ENCODE results near the gene LLGL2.

- TF ChIP-seq, protein P1, sequence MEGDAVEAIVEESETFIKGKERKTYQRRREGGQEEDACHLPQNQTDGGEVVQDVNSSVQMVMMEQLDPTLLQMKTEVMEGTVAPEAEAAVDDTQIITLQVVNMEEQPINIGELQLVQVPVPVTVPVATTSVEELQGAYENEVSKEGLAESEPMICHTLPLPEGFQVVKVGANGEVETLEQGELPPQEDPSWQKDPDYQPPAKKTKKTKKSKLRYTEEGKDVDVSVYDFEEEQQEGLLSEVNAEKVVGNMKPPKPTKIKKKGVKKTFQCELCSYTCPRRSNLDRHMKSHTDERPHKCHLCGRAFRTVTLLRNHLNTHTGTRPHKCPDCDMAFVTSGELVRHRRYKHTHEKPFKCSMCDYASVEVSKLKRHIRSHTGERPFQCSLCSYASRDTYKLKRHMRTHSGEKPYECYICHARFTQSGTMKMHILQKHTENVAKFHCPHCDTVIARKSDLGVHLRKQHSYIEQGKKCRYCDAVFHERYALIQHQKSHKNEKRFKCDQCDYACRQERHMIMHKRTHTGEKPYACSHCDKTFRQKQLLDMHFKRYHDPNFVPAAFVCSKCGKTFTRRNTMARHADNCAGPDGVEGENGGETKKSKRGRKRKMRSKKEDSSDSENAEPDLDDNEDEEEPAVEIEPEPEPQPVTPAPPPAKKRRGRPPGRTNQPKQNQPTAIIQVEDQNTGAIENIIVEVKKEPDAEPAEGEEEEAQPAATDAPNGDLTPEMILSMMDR (IDR thresholded peaks at IDR 0.05; ENCODE audit: low read depth, low read length) = no peak
- TF ChIP-seq EZH2phosphoT487 (IDR thresholded peaks at IDR 0.05; ENCODE audit: low read depth) = no peak
Observed at GRCh38 chr17:75551266-75551665, 25.8 kb downstream of the LLGL2 start.

Data from OCI-LY3 (cell line).